NB4 (cell line): ENCODE data around the gene KCNQ5.

Source experiments
- DNase-seq: peaks from one replicate; pipeline ENCODE4 v3.0.0; 2010; ENCODE audit warnings: low read depth
- H3K4me3 ChIP-seq: one replicate; pipeline ENCODE4 v1.5.1; 2011; ENCODE audit warnings: mild to moderate bottlenecking, low read depth, low read length, moderate library complexity
- MYC ChIP-seq: IDR thresholded peaks from 2 replicates; pipeline ENCODE4 v1.6.1; 2011; ENCODE audit warnings: low read depth, low read length
- POLR2A ChIP-seq: IDR thresholded peaks from 2 replicates; pipeline ENCODE4 v1.6.1; 2011; ENCODE audit warnings: mild to moderate bottlenecking; ENCODE audit not compliant: insufficient read length; ENCODE audit errors: extremely low read depth
- TF ChIP-seq, protein P1 (sequence below): IDR thresholded peaks from one replicate; pipeline ENCODE4 v1.5.1; 2012; ENCODE audit warnings: low read depth, low read length
- TF ChIP-seq, protein P2 (sequence below): IDR thresholded peaks from 2 replicates; pipeline ENCODE4 v1.6.1; 2011; ENCODE audit warnings: low read depth, low read length

The KCNQ5 gene

DNA sequence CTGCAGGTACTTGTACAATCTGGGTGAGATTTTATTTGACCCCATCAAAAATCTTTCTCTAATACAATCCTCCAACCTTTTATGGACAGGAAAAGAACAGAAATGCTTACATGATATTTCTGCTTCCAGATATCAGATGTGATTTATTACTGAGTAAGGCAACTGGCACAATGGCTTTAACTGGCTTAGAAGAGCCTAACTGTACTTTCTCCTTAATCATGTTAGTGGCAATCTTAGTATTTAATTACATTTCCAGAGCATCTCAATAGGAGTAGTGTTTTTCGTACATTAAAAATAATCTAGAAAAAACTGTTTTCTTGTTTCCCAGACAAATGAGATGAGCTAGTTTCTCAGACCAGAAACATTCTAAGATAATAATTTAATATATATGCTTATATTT is 251.6 kb downstream of the KCNQ5 start:
- no peak for DNase-seq
- H3K4me3 ChIP-seq = no peak overlapping the region
- TF ChIP-seq MYC (no peak), POLR2A (no peak)
- TF ChIP-seq, protein P1, sequence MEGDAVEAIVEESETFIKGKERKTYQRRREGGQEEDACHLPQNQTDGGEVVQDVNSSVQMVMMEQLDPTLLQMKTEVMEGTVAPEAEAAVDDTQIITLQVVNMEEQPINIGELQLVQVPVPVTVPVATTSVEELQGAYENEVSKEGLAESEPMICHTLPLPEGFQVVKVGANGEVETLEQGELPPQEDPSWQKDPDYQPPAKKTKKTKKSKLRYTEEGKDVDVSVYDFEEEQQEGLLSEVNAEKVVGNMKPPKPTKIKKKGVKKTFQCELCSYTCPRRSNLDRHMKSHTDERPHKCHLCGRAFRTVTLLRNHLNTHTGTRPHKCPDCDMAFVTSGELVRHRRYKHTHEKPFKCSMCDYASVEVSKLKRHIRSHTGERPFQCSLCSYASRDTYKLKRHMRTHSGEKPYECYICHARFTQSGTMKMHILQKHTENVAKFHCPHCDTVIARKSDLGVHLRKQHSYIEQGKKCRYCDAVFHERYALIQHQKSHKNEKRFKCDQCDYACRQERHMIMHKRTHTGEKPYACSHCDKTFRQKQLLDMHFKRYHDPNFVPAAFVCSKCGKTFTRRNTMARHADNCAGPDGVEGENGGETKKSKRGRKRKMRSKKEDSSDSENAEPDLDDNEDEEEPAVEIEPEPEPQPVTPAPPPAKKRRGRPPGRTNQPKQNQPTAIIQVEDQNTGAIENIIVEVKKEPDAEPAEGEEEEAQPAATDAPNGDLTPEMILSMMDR = no peak
- TF ChIP-seq, protein P2, sequence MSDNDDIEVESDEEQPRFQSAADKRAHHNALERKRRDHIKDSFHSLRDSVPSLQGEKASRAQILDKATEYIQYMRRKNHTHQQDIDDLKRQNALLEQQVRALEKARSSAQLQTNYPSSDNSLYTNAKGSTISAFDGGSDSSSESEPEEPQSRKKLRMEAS = no peak

DNA sequence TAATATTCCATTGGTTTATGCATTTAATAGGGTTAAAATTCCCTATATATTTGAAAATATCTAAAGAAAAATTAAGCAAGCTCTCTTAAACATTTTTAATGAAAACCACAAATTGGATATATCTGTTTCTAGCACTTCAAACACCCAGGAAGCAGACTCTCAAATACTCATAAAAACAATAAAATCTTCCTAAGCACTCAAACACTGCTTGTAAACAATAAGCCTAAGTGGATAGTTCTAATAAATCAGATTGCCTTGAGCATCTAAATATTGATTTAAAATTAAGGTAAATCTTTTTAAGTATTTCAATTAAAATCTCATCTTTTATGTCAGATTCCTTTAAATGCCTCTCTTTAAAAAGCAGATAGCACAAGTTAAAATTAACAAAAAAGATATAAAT is 254.4 kb downstream of the KCNQ5 start:
- no peak for DNase-seq
- H3K4me3 ChIP-seq = no peak overlapping the region
- TF ChIP-seq POLR2A (no peak), MYC (no peak)
- TF ChIP-seq, protein P2 = no peak
- TF ChIP-seq, protein P1 = no peak

DNA sequence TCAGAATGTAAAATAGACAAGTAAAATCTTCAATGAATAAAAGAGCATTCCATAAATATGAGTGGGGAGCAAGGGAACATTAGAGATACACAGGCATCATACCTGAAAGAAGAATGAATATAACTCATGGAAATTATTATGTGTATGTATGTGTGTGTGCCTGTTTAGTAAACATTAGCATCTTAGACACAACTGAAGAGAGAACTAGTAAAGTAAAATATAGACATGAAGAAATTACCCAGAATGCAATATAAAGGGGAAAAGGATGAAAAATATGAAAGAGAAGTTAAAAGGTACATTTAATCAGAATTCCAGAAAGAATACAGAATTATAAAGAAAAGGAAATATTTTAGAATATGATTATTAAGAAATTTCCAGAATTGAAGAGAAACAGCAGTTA is 264.3 kb downstream of the KCNQ5 start:
- TF ChIP-seq POLR2A (no peak), MYC (no peak)
- TF ChIP-seq, protein P1 = no peak
- no peak for DNase-seq
- no peak overlapping the region for H3K4me3 ChIP-seq

DNA sequence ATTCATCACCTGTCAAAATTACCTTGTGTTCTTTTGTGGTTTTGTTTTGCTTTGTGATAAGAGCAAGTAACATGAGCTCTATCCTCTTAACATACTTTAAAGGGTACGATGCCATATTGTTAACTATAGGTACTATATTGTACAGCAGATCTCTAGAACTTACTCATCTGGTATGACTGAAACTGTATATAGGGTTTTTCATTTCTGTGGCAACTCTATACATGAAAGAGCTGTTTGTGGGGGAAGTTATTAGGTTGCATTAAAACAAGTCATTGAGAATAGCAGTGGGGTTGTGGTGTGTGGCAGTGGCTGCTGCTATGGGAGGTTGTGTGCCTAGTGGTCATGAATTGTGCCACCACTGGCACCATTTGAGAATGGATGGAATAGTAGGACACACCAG is 268.4 kb downstream of the KCNQ5 start:
- no peak for DNase-seq
- H3K4me3 ChIP-seq = no peak overlapping the region
- TF ChIP-seq, protein P2 = no peak
- no peak for TF ChIP-seq MYC
- TF ChIP-seq POLR2A = no peak
- TF ChIP-seq, protein P1 = no peak

DNA sequence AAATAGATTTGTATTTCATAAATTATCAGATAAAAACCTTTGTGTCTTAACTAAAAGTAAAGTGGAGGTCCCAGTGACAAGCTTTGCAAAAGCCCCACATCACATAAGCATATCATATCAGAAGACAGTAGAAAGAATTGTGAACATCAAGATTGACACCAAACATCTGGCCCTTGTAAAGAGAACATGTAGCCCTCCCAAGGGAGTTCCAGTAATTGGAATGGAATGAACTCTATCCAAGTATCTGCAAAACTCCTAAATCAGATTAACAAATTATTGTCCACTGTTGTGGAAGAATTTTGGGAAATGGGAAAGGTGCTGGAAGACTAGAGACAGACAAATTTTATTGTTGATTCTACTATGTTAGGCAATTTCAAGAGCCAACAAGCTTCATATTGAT is 268.8 kb downstream of the KCNQ5 start:
- H3K4me3 ChIP-seq = no peak overlapping the region
- no peak for DNase-seq
- no peak for TF ChIP-seq MYC
- TF ChIP-seq, protein P2 = no peak
- no peak for TF ChIP-seq POLR2A

DNA sequence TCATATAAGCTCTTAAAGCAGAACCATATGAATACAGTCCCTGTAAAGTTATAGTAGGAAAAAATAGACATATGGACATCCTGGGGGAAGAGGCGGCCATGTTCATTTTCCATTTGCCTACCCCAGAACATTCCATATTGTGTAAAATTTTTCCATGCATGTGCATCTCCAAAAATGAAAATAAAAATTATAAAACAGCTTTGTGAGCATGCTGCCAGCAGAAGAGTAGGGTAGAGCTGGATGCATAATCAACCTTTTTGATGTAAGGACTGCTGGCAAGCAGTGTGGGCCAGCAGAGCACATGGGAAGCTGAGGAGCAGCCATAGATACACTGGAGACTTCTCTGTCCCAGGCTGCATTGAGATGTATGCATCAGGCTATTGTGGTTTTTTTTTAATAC is 271.0 kb downstream of the KCNQ5 start:
- TF ChIP-seq, protein P1 = no peak
- TF ChIP-seq, protein P2 = no peak
- no peak for TF ChIP-seq MYC
- no peak for TF ChIP-seq POLR2A
- DNase-seq = no peak
- no peak overlapping the region for H3K4me3 ChIP-seq
